PFSK-1 (cell line): Measurements from ENCODE around the gene RBM7.

Source experiments
- FOXP2 ChIP-seq: optimal IDR thresholded peaks from 2 replicates; pipeline ENCODE3; 2011; ENCODE audit warnings: borderline replicate concordance, control low read depth, inconsistent platforms; ENCODE audit not compliant: insufficient read depth; ENCODE audit errors: extremely low read length, extremely low read depth
- POLR2AphosphoS5 ChIP-seq: IDR thresholded peaks from 2 replicates; pipeline ENCODE4 v1.6.1; 2012; ENCODE audit warnings: low read depth, mild to moderate bottlenecking, control low read depth, low read length, moderate library complexity
- SIN3A ChIP-seq: IDR thresholded peaks from 2 replicates; pipeline ENCODE4 v1.6.1; 2012; ENCODE audit warnings: mild to moderate bottlenecking, low read length, moderate library complexity, borderline replicate concordance; ENCODE audit not compliant: insufficient read depth
- TAF1 ChIP-seq: IDR thresholded peaks from 2 replicates; pipeline ENCODE4 v1.6.1; 2012; ENCODE audit warnings: low read length, control low read depth, borderline replicate concordance; ENCODE audit not compliant: insufficient read depth
- TF ChIP-seq, protein P1 (sequence below), 2 experiments: IDR thresholded peaks; 2 replicates each; pipeline versions ENCODE4 v1.6.1 to v1.8.0; 2011 to 2012; ENCODE audit warnings: low read depth in 2 of 2, low read length in 2 of 2, control low read depth in 1 of 2, inconsistent platforms in 1 of 2, mild to moderate bottlenecking in 1 of 2, moderate library complexity in 1 of 2; ENCODE audit not compliant: insufficient read depth in 1 of 2

DNA sequence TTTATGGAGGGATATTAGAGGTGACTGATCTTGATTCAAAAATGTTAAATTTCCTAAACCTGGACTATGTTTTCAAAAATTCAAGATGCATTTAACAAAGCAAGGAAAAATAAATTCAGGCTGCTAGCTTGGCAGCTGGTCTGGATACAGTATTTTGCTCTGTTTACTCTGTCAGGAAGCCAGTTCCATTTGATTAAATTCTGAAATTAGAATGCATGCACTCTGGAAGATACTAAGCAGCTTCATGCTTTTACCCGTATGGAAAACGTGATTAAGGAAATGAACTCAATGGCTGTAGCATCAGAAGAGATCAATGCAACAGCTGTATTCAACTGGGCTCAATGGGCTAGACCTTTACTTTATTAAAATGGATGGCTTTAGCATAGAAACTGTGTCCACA is 14.3 kb upstream of the RBM7 start:
- no peak for TF ChIP-seq TAF1
- TF ChIP-seq, protein P1, sequence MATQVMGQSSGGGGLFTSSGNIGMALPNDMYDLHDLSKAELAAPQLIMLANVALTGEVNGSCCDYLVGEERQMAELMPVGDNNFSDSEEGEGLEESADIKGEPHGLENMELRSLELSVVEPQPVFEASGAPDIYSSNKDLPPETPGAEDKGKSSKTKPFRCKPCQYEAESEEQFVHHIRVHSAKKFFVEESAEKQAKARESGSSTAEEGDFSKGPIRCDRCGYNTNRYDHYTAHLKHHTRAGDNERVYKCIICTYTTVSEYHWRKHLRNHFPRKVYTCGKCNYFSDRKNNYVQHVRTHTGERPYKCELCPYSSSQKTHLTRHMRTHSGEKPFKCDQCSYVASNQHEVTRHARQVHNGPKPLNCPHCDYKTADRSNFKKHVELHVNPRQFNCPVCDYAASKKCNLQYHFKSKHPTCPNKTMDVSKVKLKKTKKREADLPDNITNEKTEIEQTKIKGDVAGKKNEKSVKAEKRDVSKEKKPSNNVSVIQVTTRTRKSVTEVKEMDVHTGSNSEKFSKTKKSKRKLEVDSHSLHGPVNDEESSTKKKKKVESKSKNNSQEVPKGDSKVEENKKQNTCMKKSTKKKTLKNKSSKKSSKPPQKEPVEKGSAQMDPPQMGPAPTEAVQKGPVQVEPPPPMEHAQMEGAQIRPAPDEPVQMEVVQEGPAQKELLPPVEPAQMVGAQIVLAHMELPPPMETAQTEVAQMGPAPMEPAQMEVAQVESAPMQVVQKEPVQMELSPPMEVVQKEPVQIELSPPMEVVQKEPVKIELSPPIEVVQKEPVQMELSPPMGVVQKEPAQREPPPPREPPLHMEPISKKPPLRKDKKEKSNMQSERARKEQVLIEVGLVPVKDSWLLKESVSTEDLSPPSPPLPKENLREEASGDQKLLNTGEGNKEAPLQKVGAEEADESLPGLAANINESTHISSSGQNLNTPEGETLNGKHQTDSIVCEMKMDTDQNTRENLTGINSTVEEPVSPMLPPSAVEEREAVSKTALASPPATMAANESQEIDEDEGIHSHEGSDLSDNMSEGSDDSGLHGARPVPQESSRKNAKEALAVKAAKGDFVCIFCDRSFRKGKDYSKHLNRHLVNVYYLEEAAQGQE (IDR thresholded peaks at IDR 0.05; ENCODE audit: insufficient read depth in 1 of 2, low read depth in 2 of 2, low read length in 2 of 2) = no peak
- no peak for TF ChIP-seq POLR2AphosphoS5
- TF ChIP-seq SIN3A = no peak
- no peak for TF ChIP-seq FOXP2
